Posterior vena cava (tissue), 2 donors: ENCODE results near the gene IQGAP2. TPM values are rescaled to one million over a fixed set of nuclear protein-coding genes. Genes with fewer than 3 reads are reported as not detected.
"Not testable (repeated sequence)": the region's sequence is repeated elsewhere in the genome, so short reads cannot be mapped to it uniquely, and the experiment has no call there.

Experiments used
- DNase-seq: peaks from one replicate; pipeline ENCODE4 v3.0.0-alpha.2; 2020; ENCODE audit warnings: low spot score
- intact Hi-C, 2 donors: fragments of 100-400 bp; cut with DNase I; formaldehyde crosslinking; loops; one replicate each; pipeline versions ENCODE4 v1.14.1 to v1.14.2; 2022 to 2023
- total RNA-seq, 2 donors: library from RNA; stranded (reverse); fragmentation: NEBNext Ultra II Directional; extraction: Animal tissue kit (Norgen Biotek cat#: 25700); gene quantifications; one replicate each; pipeline ENCODE4 v1.2.1, GENCODE V29; 2021
- donor health status: DM: yes; HTN: yes; CAD: no.
- donor health status: DM: yes; HTN: yes; CAD: no.

Gene IQGAP2
- total RNA-seq, 2 donors from 2014 or later, result 12.9 to 15.0 TPM

GRCh38 chr5:76582230-76583162 is 179.4 kb downstream of the IQGAP2 start:
- no peak for DNase-seq
- intact Hi-C loops, result no loop called here

DNA sequence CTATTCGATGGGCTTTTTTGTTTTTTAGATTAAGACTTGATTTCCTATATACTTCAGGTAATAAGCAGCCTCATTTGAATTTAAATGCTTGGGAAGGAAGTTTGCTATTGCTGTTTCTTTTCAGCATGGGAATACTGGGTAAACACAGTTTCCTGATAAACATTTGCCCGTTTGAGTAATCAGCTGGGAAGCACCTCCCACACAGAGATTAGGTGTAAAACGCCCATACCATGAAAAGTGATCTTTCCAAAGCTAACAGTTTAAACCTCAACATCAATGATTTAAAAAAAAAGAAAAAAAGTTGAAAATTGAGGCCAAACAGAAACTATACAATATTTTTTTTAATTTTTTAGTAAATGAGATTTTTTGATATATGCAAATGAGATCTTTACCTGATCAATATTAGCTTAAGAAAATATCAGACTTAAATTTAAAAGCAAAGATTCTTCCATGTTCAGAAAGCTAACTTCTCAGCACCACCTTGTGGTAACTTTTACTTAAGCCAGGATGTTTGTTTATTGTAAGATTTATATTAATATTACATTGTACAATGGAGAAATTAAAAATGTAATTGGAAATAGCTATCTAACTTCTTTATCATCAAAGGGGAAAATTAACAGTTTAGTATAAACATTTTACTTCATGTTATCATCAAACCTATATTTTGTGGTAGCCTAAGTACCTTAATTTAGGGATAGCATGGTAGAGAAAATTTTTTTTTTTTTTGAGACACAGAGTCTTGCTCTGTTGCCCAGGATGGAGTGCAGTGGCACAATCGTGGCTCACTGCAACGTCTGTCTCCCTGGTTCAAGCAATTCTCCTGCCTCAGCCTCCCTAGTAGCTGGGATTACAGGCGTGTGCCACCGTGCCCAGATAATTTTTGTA is 180.3 kb downstream of the IQGAP2 start:
- intact Hi-C loops, result no loop called here
- no peak for DNase-seq

DNA sequence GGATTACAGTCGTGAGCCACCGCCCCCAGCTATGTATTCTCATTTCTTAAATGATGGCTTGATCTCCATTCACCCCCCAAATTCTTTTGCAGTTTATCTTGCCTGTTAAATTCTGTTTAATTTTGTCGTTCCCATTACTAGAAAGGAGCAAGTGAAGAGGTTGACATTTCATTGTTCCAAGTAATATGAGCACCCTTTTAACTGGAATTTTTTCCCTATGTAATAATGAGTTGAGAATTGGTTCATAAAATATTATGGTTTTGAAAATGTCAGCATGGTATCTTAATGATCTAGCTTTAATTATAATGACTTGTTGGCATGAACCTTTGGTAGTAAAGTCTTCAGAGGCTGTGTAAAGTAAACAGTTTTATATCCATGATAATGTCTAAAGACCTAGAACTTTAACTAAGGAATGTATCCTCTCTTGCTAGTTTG is 182.7 kb downstream of the IQGAP2 start:
- intact Hi-C loops, result no loop called here

GRCh38 chr5:76586531-76586930 is 183.4 kb downstream of the IQGAP2 start:
- intact Hi-C loops, result no loop called here
- DNase-seq, result no peak

More for the DNA sequence above, 182.7 kb downstream of the IQGAP2 start:
- DNase-seq, result no peak

GRCh38 chr5:76590027-76590426 is 186.9 kb downstream of the IQGAP2 start:
- intact Hi-C loops, result no loop called here
- DNase-seq, result no peak

GRCh38 chr5:76591366-76591765 is 188.3 kb downstream of the IQGAP2 start:
- DNase-seq, result no peak
- intact Hi-C loops, result no loop called here

GRCh38 chr5:76592692-76593091 is 189.6 kb downstream of the IQGAP2 start:
- intact Hi-C loops, result no loop called here
- DNase-seq, result no peak

GRCh38 chr5:76594107-76594506 is 191.0 kb downstream of the IQGAP2 start:
- no peak for DNase-seq
- intact Hi-C loops, result no loop called here

- no peak for DNase-seq
- intact Hi-C loops, result no loop called here
Observed at GRCh38 chr5:76595755-76596481, 192.8 kb downstream of the IQGAP2 start.

GRCh38 chr5:76598531-76598930 is 195.4 kb downstream of the IQGAP2 start:
- no peak for DNase-seq
- intact Hi-C loops, result no loop called here

DNA sequence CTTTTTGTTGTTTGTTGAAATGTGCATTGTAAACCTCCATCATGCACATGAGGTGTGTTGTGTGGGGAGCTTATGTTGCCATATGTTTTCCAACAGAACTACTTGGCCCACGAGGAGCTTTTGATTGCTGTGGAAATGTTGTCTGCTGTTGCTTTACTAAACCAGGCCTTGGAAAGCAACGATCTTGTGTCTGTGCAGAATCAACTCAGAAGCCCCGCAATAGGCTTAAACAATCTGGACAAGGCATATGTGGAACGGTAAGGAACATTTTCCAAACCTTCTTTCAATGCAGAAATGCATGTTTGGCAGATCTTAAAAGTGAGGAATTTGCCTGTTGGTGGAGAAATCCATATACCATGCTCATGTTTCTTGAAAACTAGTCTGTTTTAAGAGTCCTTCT is 197.6 kb downstream of the IQGAP2 start:
- intact Hi-C loops, result no loop called here

GRCh38 chr5:76601470-76601869 is 198.4 kb downstream of the IQGAP2 start:
- DNase-seq, result no peak
- intact Hi-C loops, result no loop called here

More for the DNA sequence above, 197.6 kb downstream of the IQGAP2 start:
- no peak for DNase-seq

DNA sequence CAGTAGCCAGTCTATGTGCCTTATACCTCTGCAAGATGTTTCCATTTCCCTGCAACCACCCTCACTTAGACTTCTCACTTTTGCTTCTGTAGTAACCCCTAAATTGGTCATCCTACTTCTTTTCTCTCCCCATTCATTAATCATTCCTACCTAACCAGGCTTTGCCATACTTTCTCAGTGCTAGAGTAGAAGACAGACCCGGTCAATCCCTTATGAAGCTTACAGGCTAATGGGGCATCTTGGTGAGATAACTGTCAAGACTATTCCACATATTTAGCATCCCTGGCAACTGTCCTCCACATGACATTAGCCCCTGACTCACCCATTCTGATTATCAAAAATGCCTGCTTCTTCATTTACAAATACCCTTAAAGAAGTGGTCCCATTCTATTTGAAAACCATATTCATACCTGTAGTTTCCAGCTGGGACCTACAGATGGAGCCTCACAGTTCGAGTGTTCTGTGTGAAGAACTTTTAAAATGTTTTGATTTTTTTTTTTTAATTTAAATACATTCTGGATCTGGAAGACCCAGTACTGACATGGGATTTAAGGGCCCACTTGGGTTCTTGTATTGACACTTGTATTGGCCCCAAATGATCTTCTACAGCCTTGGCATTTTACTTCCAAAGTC is 199.1 kb downstream of the IQGAP2 start:
- no peak for DNase-seq
- intact Hi-C loops, result no loop called here

DNA sequence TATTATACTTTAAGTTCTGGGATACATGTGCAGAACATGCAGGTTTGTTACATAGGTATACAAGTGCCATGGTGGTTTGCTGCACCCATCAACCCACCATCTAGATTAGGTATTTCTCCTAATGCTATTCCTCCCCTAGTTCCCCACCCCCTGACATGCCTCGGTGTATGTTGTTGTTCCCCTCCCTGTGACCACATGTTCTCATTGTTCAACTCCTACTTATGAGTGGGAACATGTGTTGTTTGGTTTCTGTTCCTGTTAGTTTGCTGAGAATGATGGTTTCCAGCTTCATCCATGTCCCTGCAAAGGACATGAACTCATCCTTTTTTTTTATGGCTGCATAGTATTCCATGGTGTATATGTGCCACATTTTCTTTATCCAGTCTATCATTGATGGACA is 200.9 kb downstream of the IQGAP2 start:
- DNase-seq, intact Hi-C loops: not testable (repeated sequence)

DNA sequence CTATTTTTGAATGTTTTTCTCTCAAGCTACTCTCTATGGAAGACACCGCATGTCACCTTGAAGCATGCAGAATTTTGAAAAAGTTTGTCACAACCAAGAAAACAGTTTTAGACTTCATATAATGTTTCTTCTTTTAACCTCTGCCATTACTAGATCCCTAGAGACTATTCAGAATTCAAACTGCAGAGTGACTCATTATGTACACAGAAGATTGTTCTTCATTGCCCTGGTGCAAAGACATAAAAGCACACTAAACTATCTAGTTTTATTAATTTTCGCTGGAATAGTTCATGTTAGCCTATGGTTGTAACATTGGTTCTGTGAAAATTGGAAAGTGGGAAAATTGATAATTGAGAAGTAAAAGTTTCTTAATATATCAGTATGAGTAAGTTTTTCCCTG is 201.8 kb downstream of the IQGAP2 start:
- no peak for DNase-seq
- intact Hi-C loops, result no loop called here

DNA sequence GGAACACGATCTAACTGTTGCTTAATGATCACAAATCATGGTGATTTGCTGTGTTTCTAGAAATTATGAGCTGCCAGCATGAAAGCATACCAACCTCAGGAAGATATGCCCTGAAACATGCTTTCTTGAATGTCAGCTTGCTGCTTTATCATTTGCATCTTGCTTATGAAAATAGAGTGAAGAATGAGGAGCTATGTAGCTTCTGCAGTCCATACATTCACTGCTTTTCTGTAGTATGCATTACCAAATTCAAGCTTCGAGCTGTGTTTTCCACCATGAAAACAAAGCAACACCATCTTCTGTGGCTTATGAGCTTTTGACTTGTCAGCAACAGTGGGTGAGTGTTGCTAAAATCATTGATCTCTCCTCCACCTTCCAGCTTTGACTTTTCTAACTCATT is 203.6 kb downstream of the IQGAP2 start:
- DNase-seq, result no peak
- intact Hi-C loops, result no loop called here

DNA sequence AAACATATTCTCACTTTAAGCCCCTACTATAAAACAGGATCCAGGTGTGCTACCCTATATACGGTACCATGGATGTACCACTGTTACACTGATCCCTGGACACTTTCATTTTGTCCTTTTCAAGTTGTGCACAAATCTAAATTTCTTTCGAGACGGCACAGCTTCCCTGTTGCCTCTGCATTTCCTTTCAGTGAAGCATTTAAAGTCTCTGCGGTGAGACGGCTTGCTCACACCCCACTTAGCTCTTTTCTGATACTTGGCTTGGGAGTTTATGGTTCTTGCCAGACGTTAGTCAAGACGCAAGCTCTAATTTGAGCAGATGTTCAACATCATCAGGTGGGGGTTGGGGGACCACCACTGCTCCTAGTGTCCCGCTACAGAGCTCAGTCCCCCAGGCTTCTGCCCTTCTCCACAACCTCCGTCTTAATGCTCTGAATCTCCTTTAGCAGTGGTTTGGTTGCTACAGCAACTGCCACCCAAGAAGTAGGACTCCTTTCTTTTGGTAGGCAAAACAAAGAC is 204.3 kb downstream of the IQGAP2 start:
- no peak for DNase-seq
- intact Hi-C loops, result no loop called here

- no peak for DNase-seq
- intact Hi-C loops, result no loop called here
Observed at GRCh38 chr5:76608833-76609232, 205.7 kb downstream of the IQGAP2 start.

- no peak for DNase-seq
Observed at GRCh38 chr5:76610196-76610595, 207.1 kb downstream of the IQGAP2 start.

More at GRCh38 chr5:76610196-76610595, 207.1 kb downstream of the IQGAP2 start:
- intact Hi-C loops, result no loop called here
